Pulmonary artery endothelial cell (primary cell): Measurements from ENCODE around the gene SLX4. TPM values are rescaled to one million over a fixed set of nuclear protein-coding genes. Genes with fewer than 3 reads are reported as not detected.

Experiments used
- DNase-seq: peaks from one replicate; pipeline ENCODE4 v3.0.0-alpha.2; 2011; ENCODE audit warnings: low read depth, low spot score
- total RNA-seq: library from RNA; depleted of rRNA; stranded (reverse); fragments of >200 nt; gene quantifications from 2 replicates; pipeline ENCODE4 v1.2.3, GENCODE V29; 2014

The SLX4 gene
- total RNA-seq, 1 donor from 2014 or later, result 2.8 TPM

GRCh38 chr16:3550851-3551847, 60.3 kb downstream of the SLX4 start:
- no peak for DNase-seq

DNA sequence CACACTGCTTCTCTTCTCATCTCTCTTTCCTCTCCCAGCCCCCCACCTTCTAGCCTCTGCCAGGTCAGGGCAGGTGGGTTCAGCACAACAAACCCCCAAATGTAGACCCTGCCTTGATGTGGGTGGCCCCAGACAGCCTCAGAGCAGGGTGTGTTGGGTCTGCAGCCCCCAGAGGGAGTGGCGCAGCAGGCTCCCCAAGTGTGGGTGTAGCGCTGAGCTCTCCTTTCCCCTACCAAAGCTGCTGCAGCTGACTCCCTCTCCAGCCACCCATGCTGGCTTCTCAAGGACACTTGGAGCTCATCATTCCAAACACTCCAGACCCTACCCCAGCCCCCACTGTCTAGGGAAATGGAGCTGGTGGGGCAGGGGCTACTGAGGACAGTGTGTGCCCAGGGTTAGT, 61.5 kb downstream of the SLX4 start:
- DNase-seq, result no peak

DNA sequence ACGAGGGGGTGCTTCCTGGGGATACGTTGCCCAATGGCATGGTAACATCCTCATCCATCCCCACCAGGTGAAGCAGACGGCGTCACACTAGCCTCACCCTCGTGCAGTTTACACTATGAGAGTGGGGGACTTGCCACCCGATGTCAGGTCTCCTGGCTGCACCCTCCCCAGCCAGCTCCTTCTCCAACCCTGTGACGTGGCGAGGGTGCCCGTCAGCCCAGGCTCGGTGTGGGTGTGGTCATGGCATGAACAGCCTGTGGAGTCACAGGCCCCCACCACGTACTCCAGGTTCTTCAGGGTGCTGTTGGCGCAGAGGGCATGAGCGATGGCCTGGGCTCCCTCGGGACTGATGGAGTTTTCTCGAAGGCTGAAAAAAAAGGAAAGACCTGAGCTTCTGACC, 62.5 kb downstream of the SLX4 start:
- no peak for DNase-seq

DNA sequence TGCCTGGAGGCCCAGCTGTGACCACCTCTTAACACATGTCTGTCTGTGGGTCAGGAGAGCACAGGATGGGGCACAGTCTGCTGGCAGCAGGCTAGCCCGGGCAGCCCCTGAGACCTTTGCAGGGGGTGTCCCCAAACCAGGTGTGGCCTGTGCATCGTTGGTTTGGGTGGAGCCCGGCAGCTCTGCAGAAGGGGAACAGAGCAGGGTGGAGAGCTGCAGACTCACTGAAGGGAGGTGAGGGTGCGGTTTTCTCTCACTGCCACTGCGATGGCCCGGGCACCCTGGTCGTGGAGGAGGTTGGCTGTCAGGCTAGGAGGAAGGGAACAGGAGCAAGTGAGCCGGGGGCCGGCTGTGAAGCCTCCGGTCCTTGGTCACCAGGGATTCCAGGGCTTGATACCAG, 63.0 kb downstream of the SLX4 start:
- DNase-seq, result no peak

DNA sequence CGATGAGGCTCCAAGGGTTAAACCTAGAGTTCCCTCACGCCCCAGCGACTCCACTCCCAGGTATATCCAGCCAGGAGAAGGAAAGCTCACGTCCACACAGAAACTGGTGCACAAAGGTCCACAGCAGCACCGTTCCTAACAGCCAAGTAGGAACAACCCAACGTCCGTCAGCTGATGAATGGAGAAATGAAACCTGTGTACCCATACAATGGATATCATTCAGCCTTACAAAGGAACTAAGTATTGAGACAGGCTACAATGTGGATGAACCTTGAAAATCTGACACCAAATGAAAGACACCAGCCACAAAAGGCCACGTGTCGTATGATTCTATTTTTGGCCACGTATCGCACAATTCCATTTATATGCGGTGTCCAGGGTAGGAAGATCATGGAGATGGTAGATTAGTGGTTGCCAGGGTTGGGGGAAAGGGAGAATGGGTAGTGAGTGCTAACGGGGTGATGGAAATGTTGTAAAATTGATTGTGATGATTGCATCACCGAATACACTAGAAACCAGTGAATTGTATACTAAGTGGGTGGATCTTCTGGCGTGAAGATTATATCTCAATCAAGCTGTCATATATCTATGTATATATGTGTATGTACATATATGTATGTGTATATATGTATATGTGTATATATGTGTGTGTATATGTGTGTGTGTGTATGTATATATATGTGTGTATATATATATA, 64.3 kb downstream of the SLX4 start:
- no peak for DNase-seq

DNA sequence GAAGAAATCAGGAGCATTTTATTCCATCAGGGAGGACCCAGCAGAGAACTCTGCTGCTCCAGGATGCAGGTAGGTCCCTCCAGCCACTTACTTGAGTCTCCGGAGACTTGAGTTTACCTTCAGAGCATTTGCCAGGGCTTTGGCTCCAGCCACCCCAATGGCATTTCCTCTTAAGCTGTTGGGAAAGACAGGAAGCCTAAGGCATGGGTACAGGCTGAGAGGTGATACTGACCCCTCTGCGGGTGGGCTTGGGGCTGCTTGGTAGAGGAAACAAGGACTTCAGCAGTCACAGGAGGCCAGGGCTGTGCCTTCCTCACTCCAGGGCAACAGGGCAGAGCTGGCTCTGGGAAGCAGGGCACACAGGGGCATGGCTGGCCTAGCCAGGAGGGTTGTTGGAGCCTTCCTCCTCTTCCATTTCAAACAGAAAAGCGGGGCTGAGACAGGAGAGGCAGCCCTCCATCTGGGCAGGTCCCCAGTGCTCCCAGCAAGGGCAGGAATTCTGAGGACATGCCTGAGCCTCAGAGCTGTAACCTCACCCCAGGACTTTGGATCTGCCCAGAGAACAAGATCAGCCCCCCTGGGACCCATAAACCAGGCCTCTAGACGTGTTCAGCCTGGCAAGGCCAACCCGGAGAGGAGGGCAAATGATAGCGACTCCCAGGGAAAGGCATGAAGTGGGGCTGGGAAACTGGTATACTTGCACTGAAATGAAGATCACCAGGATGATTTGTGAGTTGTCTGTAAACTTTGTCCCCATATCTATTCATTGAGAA, 68.6 kb downstream of the SLX4 start:
- no peak for DNase-seq

DNA sequence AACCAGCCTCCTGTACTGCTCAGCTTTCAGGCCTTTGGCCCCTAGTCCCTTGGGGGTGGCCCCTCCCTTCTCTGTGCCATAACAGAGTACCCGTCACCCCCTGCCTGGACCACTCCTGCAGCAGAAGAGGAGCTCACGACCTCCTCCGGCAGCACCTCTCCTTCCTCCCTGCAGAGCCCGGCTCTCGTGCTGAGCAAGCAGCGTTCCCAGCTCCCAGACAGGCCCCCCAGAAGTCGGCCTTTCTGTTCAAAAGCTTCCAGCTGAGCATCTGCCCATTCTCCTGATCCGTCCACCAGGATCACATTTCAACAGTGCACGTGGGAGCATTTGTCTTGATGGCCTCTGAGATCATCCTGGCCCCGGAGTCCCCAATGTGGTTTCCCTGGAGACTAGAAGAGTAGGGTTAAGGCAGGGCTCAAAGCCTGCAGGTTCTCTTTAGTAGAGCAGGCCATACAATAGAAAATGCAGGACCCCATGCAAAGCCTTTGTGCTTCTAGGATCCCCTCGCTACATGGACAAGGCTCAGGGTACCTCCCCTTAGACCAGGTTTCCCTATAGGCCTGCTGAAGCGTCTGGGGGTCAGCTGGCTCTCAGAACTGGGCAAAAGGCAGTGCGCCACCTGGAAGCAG, 69.8 kb downstream of the SLX4 start:
- no peak for DNase-seq

GRCh38 chr16:3538222-3538621, 73.2 kb downstream of the SLX4 start:
- DNase-seq, result no peak

- DNase-seq, result no peak
Observed at GRCh38 chr16:3536851-3537250, 74.6 kb downstream of the SLX4 start.

GRCh38 chr16:3536271-3536731, 75.1 kb downstream of the SLX4 start:
- no peak for DNase-seq

DNA sequence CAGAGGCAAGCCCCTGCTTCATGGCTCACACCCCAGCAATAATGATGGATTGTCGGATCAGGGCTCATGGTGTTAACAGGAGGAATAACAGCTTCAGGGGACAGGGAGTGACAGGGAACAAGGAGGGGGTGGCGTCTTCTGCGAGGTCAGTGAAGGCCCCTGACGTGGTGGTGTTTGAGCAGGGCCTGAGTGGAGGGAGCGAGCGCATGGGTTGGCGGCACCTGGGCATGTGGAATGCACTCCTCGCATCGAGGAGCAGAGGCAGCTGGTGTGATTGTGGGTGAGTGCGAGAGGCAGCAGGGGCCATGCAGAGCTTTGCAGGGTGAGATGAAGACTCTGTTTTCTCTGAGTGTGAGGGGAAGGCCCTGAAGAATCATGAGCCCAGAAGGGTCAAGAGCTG, 77.3 kb downstream of the SLX4 start:
- DNase-seq, result no peak

DNA sequence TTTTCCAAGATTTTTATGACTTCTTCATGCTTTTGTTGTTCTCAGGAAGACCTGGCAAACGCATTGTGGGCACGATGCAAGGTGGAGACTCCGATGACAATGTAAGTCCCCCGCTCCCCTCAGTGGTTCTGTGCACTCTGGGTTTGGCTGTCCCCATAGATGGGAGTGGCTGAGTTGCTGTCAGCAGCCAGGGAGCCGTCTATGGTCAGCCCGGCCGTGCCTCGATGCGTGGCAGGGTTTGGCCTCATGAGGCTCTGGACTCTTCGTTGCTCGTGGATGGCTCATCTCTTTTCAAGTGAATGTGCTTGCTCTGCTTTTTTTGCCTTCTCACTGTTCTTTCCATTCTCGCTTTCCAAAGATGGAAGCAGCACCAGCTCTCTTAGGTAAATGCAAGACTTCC, 78.7 kb downstream of the SLX4 start:
- no peak for DNase-seq

Other genes with a start within 250 kb of the SLX4 start
- gene ZSCAN32, start 210.6 kb downstream of the SLX4 start, total RNA-seq, result 8.9 and 11.9 TPM in 2 replicates
- 6.2 and 7.9 TPM in 2 replicates for gene ZNF174, start 210.4 kb downstream of the SLX4 start, total RNA-seq
- 2.2 and 2.9 TPM in 2 replicates for gene ZNF597, start 168.1 kb downstream of the SLX4 start, total RNA-seq
- 11.8 and 12.7 TPM in 2 replicates for gene NAA60, start 167.9 kb downstream of the SLX4 start, total RNA-seq
- not detected in 2 replicates for gene C16orf90, start 116.1 kb downstream of the SLX4 start, total RNA-seq
- gene CLUAP1, start 110.6 kb downstream of the SLX4 start, total RNA-seq, result 11.1 and 13.6 TPM in 2 replicates
- 1.4 and 2.0 TPM in 2 replicates for gene NLRC3, start 34.2 kb downstream of the SLX4 start, total RNA-seq
- gene DNASE1, start 43.1 kb upstream of the SLX4 start, total RNA-seq, result 7.5 and 12.0 TPM in 2 replicates
- 111 and 183 TPM in 2 replicates for gene TRAP1, start 105.9 kb upstream of the SLX4 start, total RNA-seq